ENCODE measurements around the gene SHC2.
A peak's percentile ranks its signal among the peaks of the same experiment; 100 is the strongest.
"Not testable (repeated sequence)": the region's sequence is repeated elsewhere in the genome, so short reads cannot be mapped to it uniquely, and the experiment has no call there.

Gene SHC2

DNA sequence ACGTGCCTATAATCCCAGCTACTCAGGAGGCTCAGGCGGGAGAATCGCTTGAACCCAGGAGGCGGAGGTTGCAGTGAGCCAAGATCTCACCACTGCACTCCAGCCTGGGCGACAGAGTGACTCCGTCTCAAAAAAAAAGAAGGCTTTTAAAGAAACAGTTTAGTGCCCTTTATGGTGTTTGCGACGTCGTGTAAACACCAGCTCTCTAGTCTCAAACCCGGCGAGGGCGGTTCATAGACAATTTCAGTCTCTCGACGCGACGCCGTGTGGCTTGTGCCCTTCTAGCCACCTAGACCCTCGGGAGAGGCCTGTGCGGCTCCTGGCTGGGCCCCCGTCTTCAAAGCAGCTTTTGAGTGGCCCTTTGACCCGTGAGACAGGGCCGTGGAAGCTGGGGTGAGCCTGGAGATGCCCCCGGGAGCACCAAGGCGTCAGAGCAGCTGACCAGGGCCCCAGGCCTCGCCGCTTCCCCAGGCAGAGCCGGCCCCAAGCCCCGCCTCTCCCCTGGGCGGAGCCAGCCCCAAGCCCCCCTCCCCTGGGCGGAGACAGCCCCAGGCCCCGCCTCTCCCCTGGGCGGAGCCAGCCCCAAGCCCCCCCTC, 30.4 kb upstream of the SHC2 start:
- DNase-seq (ENCODE audit: low read depth in 3 of 3): no peak

DNA sequence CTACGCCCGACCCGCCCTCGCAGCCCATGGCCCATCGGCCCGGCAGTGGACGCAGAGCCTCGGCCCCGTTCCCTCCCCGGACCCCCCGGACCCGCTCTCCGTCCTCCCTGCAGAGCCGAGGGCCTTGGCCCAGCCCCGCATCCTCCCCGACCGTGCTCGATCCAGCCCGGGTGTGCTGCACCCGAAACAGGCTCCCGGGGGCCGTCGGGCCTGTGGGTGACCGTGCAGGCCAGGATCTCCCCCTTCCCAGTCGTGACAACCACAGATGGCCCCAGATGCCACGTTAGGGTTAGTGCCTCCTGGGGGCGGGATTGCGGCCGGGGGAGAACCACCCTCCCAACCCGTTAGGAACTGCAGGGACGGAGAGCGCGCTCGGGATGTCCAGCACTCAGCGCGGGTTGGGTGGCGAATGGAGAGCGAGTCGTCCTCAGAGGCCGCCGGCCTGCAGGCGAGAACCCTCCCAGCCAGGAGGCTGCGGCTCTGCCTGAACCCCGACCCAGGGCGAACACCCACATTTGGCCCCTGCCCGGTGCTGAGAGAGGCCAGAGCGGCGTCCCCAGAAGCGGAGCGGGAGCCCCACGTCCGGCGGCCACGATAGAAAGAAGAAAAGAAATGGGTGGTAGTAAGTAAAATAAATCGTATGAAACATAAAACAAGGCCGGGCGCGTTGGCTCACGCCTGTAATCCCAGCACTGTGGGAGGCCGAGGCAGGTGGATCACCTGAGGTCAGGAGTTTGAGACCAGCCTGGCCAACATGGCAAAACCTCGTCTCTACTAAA, 28.8 kb upstream of the SHC2 start:
- no peak for DNase-seq (ENCODE audit: low read depth in 3 of 3)

- peak; percentile 82 to 91 (median 83) for DNase-seq (ENCODE audit: low read depth in 3 of 3)
These were observed 27.9 kb upstream of the SHC2 start for GRCh38 chr19:488505-489417.

GRCh38 chr19:485583-486236, 24.9 kb upstream of the SHC2 start:
- DNase-seq (ENCODE audit: low read depth in 3 of 3): no peak

DNA sequence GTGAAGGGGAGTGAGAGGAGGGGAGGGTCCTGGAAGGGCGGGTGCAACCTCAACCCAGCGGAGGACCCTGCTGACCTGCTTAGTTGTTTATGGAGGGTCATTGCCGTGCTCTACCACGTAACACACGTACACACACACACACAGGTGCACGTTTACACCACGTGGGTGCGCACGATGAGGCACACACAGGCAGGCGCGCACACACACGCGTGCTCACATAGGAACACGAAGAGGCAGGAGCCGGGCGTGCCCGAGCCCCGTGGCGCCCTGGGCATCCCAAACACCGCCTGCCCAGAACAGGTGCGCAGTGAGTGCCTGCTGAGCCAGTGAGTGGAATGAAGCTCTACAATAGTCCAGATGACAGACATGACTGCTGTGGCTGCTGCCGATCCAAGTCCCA, 24.2 kb upstream of the SHC2 start:
- no peak for DNase-seq (ENCODE audit: low read depth in 3 of 3)

- DNase-seq (ENCODE audit: low read depth in 3 of 3): no peak
These were observed 23.7 kb upstream of the SHC2 start for GRCh38 chr19:484494-484893.

DNA sequence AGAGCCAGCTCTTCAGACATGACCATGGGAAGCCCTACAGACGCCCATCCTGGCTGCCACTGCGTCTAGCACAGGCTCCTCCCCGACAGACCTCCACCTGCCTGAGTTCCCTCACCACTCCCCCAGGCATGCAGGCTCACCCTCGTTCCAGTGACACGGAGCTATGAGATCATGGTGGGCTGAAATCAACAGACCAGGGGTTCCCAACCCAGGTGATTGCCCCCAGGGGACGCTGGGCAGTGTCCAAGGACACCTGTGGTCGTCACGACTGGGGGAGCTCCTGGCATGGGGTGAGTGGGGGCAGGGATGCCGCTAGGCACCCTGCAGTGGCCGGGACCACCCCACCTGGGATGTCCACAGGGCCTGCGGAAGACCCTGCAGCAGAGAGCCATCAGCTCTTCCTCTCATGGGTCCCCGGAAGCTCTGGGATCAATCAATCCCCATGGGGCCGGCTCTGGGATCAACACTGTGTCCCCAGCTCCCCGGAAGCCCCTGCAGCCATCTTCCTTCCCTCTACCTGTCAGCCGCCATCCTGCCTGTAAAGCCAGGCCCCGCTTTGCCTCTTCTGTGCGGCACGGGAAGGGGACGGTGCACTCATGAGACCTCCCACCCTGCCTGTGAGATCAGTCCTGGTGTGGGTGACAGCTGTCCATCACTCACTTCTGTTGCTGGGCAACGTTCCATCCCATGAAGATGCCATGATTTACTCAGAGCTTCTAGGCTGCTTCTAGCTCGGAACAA, 22.7 kb upstream of the SHC2 start:
- no peak for DNase-seq (ENCODE audit: low read depth in 3 of 3)

- DNase-seq (ENCODE audit: low read depth in 3 of 3): no peak
These were observed 21.6 kb upstream of the SHC2 start for GRCh38 chr19:482186-483041.

GRCh38 chr19:481100-481499, 20.3 kb upstream of the SHC2 start:
- not testable (repeated sequence) for DNase-seq (ENCODE audit: low read depth in 3 of 3)

GRCh38 chr19:480016-480855, 19.4 kb upstream of the SHC2 start:
- peak in 1 of 3 donors; percentile 60 for DNase-seq (ENCODE audit: low read depth in 3 of 3)

DNA sequence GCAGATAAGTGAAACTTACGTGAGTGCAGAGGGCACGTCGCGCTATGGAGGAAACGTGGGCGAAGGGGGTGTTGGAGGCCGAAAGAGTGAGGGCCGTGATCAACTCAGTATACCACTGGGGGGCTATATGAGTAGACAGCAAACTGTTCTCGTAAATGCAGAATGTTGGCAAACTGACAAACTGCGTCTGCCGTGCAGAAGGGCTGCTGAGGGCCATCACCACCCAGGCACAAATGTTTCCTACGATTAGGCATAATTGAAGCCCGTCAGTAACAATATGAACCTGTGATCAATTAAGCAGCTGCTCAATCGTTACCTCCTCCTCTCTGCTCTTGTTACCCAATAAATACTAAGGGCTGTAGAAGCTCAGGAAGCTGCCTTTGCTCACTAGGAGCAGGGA, 18.1 kb upstream of the SHC2 start:
- DNase-seq (ENCODE audit: low read depth in 3 of 3): no peak

DNA sequence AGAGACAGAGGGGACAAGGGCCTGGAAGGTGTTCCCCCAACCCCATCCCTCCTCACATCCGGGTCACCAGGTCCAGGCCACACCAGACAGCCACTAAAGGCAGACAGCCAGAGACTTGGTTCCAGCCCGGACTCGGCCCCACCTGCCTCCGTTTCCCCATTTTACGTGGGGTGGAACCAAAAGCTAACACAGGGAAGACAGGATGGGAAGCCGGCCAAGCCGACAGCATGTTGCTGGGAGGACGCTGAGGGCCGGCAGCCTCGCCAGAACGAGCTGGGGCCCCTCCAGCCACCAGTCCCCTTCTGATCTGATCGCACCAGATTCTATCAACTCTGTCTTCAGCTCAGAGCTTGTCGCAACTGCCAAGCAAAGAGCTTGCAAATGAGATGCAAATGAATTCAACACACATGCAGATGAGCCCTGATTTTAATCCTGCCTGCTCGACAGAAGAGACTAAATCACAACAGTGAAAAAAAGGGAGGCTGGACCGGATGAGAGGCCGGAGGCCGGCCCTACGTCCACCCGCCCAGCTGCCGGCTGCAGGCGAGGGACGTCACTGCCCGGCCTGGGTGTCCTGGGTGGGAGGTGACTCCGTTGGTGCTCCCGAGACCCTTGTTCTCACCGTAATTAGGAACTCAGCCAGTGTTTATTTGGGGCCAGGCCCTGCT, 17.5 kb upstream of the SHC2 start:
- DNase-seq (ENCODE audit: low read depth in 3 of 3): no peak

DNA sequence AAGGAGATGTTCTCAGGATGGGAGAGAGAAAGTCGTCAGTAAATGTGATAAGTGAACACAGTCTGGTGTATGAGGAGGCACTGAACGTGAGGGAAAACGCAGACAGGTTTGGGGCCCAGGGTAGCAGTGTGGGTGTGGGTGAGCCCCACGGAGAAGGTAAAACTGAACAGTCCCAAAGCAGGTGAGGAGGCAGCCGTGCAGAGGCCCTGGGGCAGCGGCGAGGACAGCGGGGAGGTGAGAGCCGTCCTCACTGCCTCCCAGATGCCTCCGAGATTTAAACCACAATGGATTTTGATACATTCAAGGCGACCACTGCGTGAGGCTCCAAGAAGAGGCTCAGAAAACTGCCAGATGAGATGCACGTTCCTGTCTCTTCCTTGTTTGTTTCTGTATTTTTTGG, 14.5 kb upstream of the SHC2 start:
- DNase-seq (ENCODE audit: low read depth in 3 of 3): no peak

GRCh38 chr19:474126-475078, 13.6 kb upstream of the SHC2 start:
- no peak for DNase-seq (ENCODE audit: low read depth in 3 of 3)

- no peak for DNase-seq (ENCODE audit: low read depth in 3 of 3)
These were observed 11.4 kb upstream of the SHC2 start for GRCh38 chr19:472005-472858.

DNA sequence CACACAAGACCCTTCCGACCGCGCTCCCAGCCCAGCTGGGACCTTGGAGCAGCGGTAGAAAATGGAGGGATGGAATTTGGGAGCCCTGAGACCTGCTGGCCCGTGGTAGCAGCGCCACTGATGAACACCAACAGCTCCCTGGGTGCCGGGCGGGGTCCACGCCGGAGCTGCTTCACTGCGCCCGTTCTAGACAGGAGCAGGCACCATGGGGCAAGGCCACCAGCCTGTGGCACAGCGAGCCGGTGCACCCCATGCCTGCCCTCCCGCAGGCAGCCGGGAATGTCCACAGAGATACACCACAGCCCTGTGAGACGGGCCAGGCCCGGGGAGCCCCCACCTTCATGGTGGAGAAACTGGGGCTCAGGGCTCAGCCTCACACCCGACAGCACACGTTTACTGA, 9.9 kb upstream of the SHC2 start:
- no peak for DNase-seq (ENCODE audit: low read depth in 3 of 3)

- no peak for DNase-seq (ENCODE audit: low read depth in 3 of 3)
These were observed 9.0 kb upstream of the SHC2 start for GRCh38 chr19:469833-470232.

All from stimulated activated CD4-positive, alpha-beta T cell treated with anti-CD3 and anti-CD28 coated beads, TNF-alpha, amount 100 ng/mL, for 48 hours (primary cell).